ENCODE results near the gene ADPRHL1.

Gene ADPRHL1

GRCh38 chr13:113367771-113368170, 85.5 kb downstream of the ADPRHL1 start:
- POLR2A ChIA-PET: no interaction called here
- DNase-seq (ENCODE audit: low read depth, low spot score): no peak
- CTCF ChIA-PET: no interaction called here
- no peak overlapping the region for H3K4me3 ChIP-seq (ENCODE audit: low read depth, low read length)
- no peak for TF ChIP-seq CTCF (IDR thresholded peaks at IDR 0.05; ENCODE audit: insufficient read depth, low read length, missing control alignments)

- POLR2A ChIA-PET: interaction anchor here (0.6 kb wide), 1 partner anchor 34 kb away, joined by 5 read pairs; no protein-coding TSS in a partner anchor
- H3K4me3 ChIP-seq (ENCODE audit: low read depth, low read length): no peak overlapping the region
- CTCF ChIA-PET: no interaction called here
- no peak for DNase-seq (ENCODE audit: low read depth, low spot score)
- TF ChIP-seq CTCF (IDR thresholded peaks at IDR 0.05; ENCODE audit: insufficient read depth, low read length, missing control alignments): no peak
Observed at GRCh38 chr13:113367020-113367560, 86.2 kb downstream of the ADPRHL1 start.

- CTCF ChIA-PET: no interaction called here
- no peak for DNase-seq (ENCODE audit: low read depth, low spot score)
- POLR2A ChIA-PET: no interaction called here
- no peak overlapping the region for H3K4me3 ChIP-seq (ENCODE audit: low read depth, low read length)
- no peak for TF ChIP-seq CTCF (IDR thresholded peaks at IDR 0.05; ENCODE audit: insufficient read depth, low read length, missing control alignments)
Observed at GRCh38 chr13:113365971-113366588, 87.2 kb downstream of the ADPRHL1 start.

- H3K4me3 ChIP-seq (ENCODE audit: low read depth, low read length): no peak overlapping the region
- CTCF ChIA-PET: no interaction called here
- no peak for TF ChIP-seq CTCF (IDR thresholded peaks at IDR 0.05; ENCODE audit: insufficient read depth, low read length, missing control alignments)
- POLR2A ChIA-PET: no interaction called here
- DNase-seq (ENCODE audit: low read depth, low spot score): no peak
Observed at GRCh38 chr13:113365583-113365970, 87.7 kb downstream of the ADPRHL1 start.

GRCh38 chr13:113364901-113365582, 88.2 kb downstream of the ADPRHL1 start:
- no peak for DNase-seq (ENCODE audit: low read depth, low spot score)
- CTCF ChIA-PET: no interaction called here
- H3K4me3 ChIP-seq (ENCODE audit: low read depth, low read length): no peak overlapping the region
- TF ChIP-seq CTCF (IDR thresholded peaks at IDR 0.05; ENCODE audit: insufficient read depth, low read length, missing control alignments): no peak
- POLR2A ChIA-PET: no interaction called here

- POLR2A ChIA-PET: no interaction called here
- CTCF ChIA-PET: no interaction called here
- TF ChIP-seq CTCF (IDR thresholded peaks at IDR 0.05; ENCODE audit: insufficient read depth, low read length, missing control alignments): no peak
- no peak overlapping the region for H3K4me3 ChIP-seq (ENCODE audit: low read depth, low read length)
- no peak for DNase-seq (ENCODE audit: low read depth, low spot score)
Observed at GRCh38 chr13:113364311-113364889, 88.9 kb downstream of the ADPRHL1 start.
